K562 (cell line): ENCODE measurements around the gene DCAKD. TPM values are rescaled to one million over a fixed set of nuclear protein-coding genes. Genes with fewer than 3 reads are reported as not detected.

ENCODE experiments used
- ATF7 ChIP-seq: fragments of 450-650 bp; IDR thresholded peaks from 2 replicates; pipeline ENCODE4 v1.7.1; 2014; ENCODE audit warnings: mild to moderate bottlenecking, moderate library complexity
- CEBPB ChIP-seq: fragments of 450-650 bp; IDR thresholded peaks from 2 replicates; pipeline ENCODE4 v1.6.1; 2016; ENCODE audit warnings: missing genetic modification characterization, missing compliant biosample characterization
- CEBPG ChIP-seq, 3 experiments: fragments of 200-800 bp in 1 of 3; sonication (Bioruptor generic) in 1 of 3; sonication (generic) in 1 of 3; formaldehyde crosslinking in 1 of 3; IDR thresholded peaks in 2 of 3; conservative IDR thresholded peaks in 1 of 3; 2 replicates each; pipeline versions ENCODE4 v1.6.1 to v1.8.0; 2016 to 2022; ENCODE audit warnings: missing compliant biosample characterization in 2 of 3, missing genetic modification characterization in 2 of 3, mild to moderate bottlenecking in 1 of 3, missing genetic modification reagents in 1 of 3
- JUND ChIP-seq, 2 experiments: IDR thresholded peaks; 2 replicates in 1 of 2; 3 replicates in 1 of 2; pipeline ENCODE4 v1.6.1; 2011; ENCODE audit warnings: borderline replicate concordance in 2 of 2, low read depth in 2 of 2, low read length in 2 of 2, improper control_type of control experiment in 1 of 2, missing biosample characterization in 1 of 2, missing genetic modification characterization in 1 of 2, missing genetic modification reagents in 1 of 2
- L3MBTL2 ChIP-seq: fragments of 450-650 bp; IDR thresholded peaks from 2 replicates; pipeline ENCODE4 v1.6.1; 2016; ENCODE audit warnings: mild to moderate bottlenecking, moderate library complexity
- MECOM ChIP-seq: fragments of 250-450 bp; sonication (Bioruptor Pico); IDR thresholded peaks from 2 replicates; pipeline ENCODE4 v1.8.0; 2022; ENCODE audit warnings: inconsistent platforms
- MGA ChIP-seq: fragments of 450-650 bp; IDR thresholded peaks from 2 replicates; pipeline ENCODE4 v1.6.1; 2016; ENCODE audit warnings: mild to moderate bottlenecking, moderate library complexity
- RAD21 ChIP-seq, 2 experiments: fragments of 250-450 bp in 1 of 2; fragments of 450-650 bp in 1 of 2; sonication (Bioruptor Pico) in 1 of 2; formaldehyde crosslinking in 1 of 2; IDR thresholded peaks in 1 of 2; conservative IDR thresholded peaks in 1 of 2; 2 replicates each; pipeline versions ENCODE4 v1.4.0 to v1.8.0; 2020 to 2022; ENCODE audit warnings: mild to moderate bottlenecking in 2 of 2, moderate library complexity in 1 of 2
- SMAD4 ChIP-seq: fragments of 250-450 bp; sonication (Bioruptor Pico); conservative IDR thresholded peaks from 2 replicates; pipeline ENCODE4 v1.8.0; 2021; ENCODE audit warnings: inconsistent platforms, mild to moderate bottlenecking, moderate library complexity
- YBX1 ChIP-seq: fragments of 450-650 bp; IDR thresholded peaks from 2 replicates; pipeline ENCODE4 v1.7.1; 2016; ENCODE audit warnings: mild to moderate bottlenecking
- polyA plus RNA-seq, 8 experiments: library from polyadenylated mRNA; depleted of rRNA in 4 of 8; stranded (reverse) in 5 of 8; unstranded in 3 of 8; fragments of >200 nt; fragmentation: Nextera tagmentation in 2 of 8; fragmentation: Illumina TruSeq in 1 of 8; extraction: Ambion mirVana in 2 of 8; extraction: Trizol in 1 of 8; gene quantifications; 2 replicates each; pipeline versions ENCODE4 v1.2.1 to v1.2.3, GENCODE V29; 2011 to 2014; ENCODE audit warnings: inconsistent platforms in 1 of 8, missing spikeins in 1 of 8
- total RNA-seq, 7 experiments: library from RNA; depleted of rRNA in 6 of 7; stranded (reverse); fragments of >200 nt in 6 of 7; fragmentation: Illumina TruSeq in 2 of 7; extraction: Trizol in 2 of 7; gene quantifications; 2 replicates each; pipeline versions ENCODE4 v1.2.1 to v1.2.3, GENCODE V29; 2011 to 2021; ENCODE audit warnings: low replicate concordance in 1 of 7
- TF ChIP-seq, protein P1 (sequence below), 2 experiments: fragments of 450-650 bp in 1 of 2; sonication (generic) in 1 of 2; formaldehyde crosslinking in 1 of 2; IDR thresholded peaks in 1 of 2; conservative IDR thresholded peaks in 1 of 2; 2 replicates each; pipeline versions ENCODE4 v1.6.1 to v1.8.1; 2016 to 2023; ENCODE audit warnings: mild to moderate bottlenecking in 2 of 2, moderate library complexity in 2 of 2, inconsistent platforms in 1 of 2, missing genetic modification reagents in 1 of 2

The DCAKD gene
- total and polyA plus RNA-seq, 9 of the 15 experiments (the other 6 are each of a cell fraction or from before 2014, with no cell fraction given) = 7.9 to 35.5 (median 21.4) TPM

DNA sequence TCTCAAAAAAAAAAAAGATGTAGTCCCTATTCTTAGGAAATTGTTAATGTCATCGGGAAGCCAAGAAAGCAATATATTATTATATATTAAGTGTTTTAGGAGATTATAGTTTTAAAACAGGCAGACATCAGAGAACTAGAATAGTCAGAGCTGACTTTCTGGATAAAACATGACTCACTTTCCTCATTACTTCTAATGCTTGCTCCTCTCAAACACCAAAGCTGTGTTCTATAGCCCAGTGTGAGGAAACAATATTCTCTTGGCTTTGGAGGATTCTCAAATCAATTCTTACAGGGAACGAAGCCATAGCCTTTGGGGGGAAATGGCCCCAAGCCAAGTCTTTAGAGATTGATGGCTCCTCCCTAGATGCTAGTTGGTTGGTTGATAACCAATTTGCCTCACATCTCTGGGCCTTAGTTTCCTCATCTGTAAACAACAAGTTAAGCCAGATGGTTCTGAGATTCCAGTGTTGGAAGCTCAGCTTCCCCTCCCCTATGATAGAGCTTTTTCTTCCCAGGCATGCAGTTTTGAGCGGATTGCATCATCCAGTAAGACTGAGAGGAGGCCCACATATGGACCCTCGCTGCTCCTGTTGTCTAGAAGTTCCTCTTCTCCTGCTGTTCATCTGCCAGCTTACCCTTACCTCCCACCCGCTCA is 22.1 kb upstream of the DCAKD start (continued):
- peak; percentile 88 for TF ChIP-seq CEBPG (CRISPR knock-in tag; IDR thresholded peaks at IDR 0.05)
- peak; percentile 74 to 94 for TF ChIP-seq CEBPG (tag; conservative IDR thresholded peaks at IDR 0.05 in 1 of 2, IDR thresholded peaks at IDR 0.05 in 1 of 2)
- peak; percentile 23; the same call in 1 of the 2 replicates for TF ChIP-seq MGA
- no peak for TF ChIP-seq YBX1
- TF ChIP-seq JUND (IDR thresholded peaks at IDR 0.05; ENCODE audit: borderline replicate concordance, low read depth, low read length) = peak; percentile 75
- no peak for TF ChIP-seq JUND (tag; IDR thresholded peaks at IDR 0.05; ENCODE audit: borderline replicate concordance, low read depth, low read length)
- TF ChIP-seq, protein P1, sequence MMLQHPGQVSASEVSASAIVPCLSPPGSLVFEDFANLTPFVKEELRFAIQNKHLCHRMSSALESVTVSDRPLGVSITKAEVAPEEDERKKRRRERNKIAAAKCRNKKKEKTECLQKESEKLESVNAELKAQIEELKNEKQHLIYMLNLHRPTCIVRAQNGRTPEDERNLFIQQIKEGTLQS (IDR thresholded peaks at IDR 0.05) = peak; percentile 95
- TF ChIP-seq, protein P1 (CRISPR knock-in tag; conservative IDR thresholded peaks at IDR 0.05) = no peak
- peak; percentile 40 for TF ChIP-seq L3MBTL2
- 0 out of 4 replicates have a peak, but pooled peaks of 1 of the 2 experiments have one; percentile 14 for TF ChIP-seq RAD21 (CRISPR knock-in tag; conservative IDR thresholded peaks at IDR 0.05 in 1 of 2, IDR thresholded peaks at IDR 0.05 in 1 of 2)
- TF ChIP-seq SMAD4 (CRISPR knock-in tag) = peak; percentile 79; the same call in 1 of the 2 replicates
- TF ChIP-seq MECOM (CRISPR knock-in tag) = no peak
- peak; percentile 87 for TF ChIP-seq ATF7
- peak; percentile 41; the same call in 1 of the 2 replicates for TF ChIP-seq CEBPB
